ENCODE results near the gene GJA3. TPM values are rescaled to one million over a fixed set of nuclear protein-coding genes. Genes with fewer than 3 reads are reported as not detected.

Gene GJA3
- total and polyA plus RNA-seq, 2 of the 4 experiments (the other 2 are of a cell fraction): 1.5 to 2.7 TPM

- dilution Hi-C loops (cut with HindIII; ENCODE audit: low sequenced_read_pairs, unreplicated experiment): no loop called here
- POLR2A ChIA-PET (ENCODE audit: unreplicated experiment): interaction anchor here (0.5 kb wide), 1 partner anchor 84 kb away, joined by 3 read pairs; no protein-coding TSS in a partner anchor
- CTCF ChIA-PET: no interaction called here
These were observed 10.5 kb upstream of the GJA3 start for GRCh38 chr13:20171364-20171763.

More at GRCh38 chr13:20171364-20171763, 10.5 kb upstream of the GJA3 start:
- no peak overlapping the region for H2BK120ac ChIP-seq (ENCODE audit: low read depth, low read length)
- no peak overlapping the region for H3K27ac ChIP-seq (ENCODE audit: insufficient read depth, low read length)
- H3K18ac ChIP-seq (ENCODE audit: low read depth, low read length): no peak overlapping the region
- no peaks in the 10 kb centered on the region for H3K9me3 ChIP-seq (ENCODE audit: control insufficient read depth, insufficient read depth, low read length)
- no peaks in the 10 kb centered on the region for H3K79me1 ChIP-seq (ENCODE audit: low read depth in 1 of 2, low read length in 2 of 2)
- no peak for ATAC-seq (ENCODE audit: low read depth)
- WGBS, 2 experiments (ENCODE audit: extremely low coverage in 2 of 2, insufficient read length in 1 of 2): no CpG with 5 or more reads among the region's 1 CpG
- peaks cover 8% of the 10 kb centered on the region; the same call in 1 of the 2 replicates for H3K27me3 ChIP-seq (ENCODE audit: control insufficient read depth, insufficient read depth, low read length)
- H3K4me2 ChIP-seq (ENCODE audit: low read depth, low read length): no peak overlapping the region
- no peak overlapping the region for H4K5ac ChIP-seq (ENCODE audit: low read depth, low read length)
- no peak overlapping the region for H2BK15ac ChIP-seq (ENCODE audit: low read depth, low read length)
- H2BK20ac ChIP-seq (ENCODE audit: low read depth, low read length): no peak overlapping the region
- H3K14ac ChIP-seq (replicated peaks; ENCODE audit: low read depth, low read length): no peak overlapping the region
- H4K91ac ChIP-seq (ENCODE audit: insufficient read depth, low read depth, low read length): no peak overlapping the region
- peaks cover 13% of the 10 kb centered on the region; the same call in 1 of the 2 replicates for H3K4me1 ChIP-seq (ENCODE audit: control insufficient read depth, insufficient read depth, low read length)
- no peak overlapping the region for H4K8ac ChIP-seq (ENCODE audit: low read depth in 2 of 2, low read length in 2 of 2)
- H3K9me1 ChIP-seq (ENCODE audit: insufficient read depth, low read length): peaks cover 8% of the 10 kb centered on the region
- H3K36me3 ChIP-seq (ENCODE audit: control insufficient read depth, insufficient read depth, low read length): no peaks in the 10 kb centered on the region
- no peak overlapping the region for H3K4me3 ChIP-seq (ENCODE audit: insufficient read depth, low read depth, low read length)
- H2AFZ ChIP-seq (replicated peaks; ENCODE audit: low read length, poor library complexity): no peak overlapping the region
- H4K20me1 ChIP-seq (ENCODE audit: insufficient read depth, low read length): no peaks in the 10 kb centered on the region
- DNase-seq: no peak
- intact Hi-C loops (cut with micrococcal nuclease): no loop called here
- no peak overlapping the region for H3K4ac ChIP-seq (ENCODE audit: low read depth, low read length)
- no peak overlapping the region for H3K9ac ChIP-seq (ENCODE audit: low read depth, low read length)
- H3K56ac ChIP-seq (ENCODE audit: extremely low read depth, insufficient read depth, low read length): no peak overlapping the region
- BruUV-seq (replicated peaks): no TSS peak
- no peak overlapping the region for H2AK9ac ChIP-seq (replicated peaks; ENCODE audit: low read depth, low read length, poor library complexity)
- TF ChIP-seq MXI1 (IDR thresholded peaks at IDR 0.05; ENCODE audit: borderline replicate concordance, low read depth, low read length) (no peak), BHLHE40 (IDR thresholded peaks at IDR 0.05; ENCODE audit: low read depth, low read length) (no peak), RCOR1 (IDR thresholded peaks at IDR 0.05; ENCODE audit: insufficient replicate concordance, low read length) (no peak), CTCF (conservative IDR thresholded peaks at IDR 0.05; ENCODE audit: low read depth, low read length) (no peak)
- H3K23ac ChIP-seq (ENCODE audit: low read depth, low read length): no peak overlapping the region
- in situ Hi-C loops (cut with MboI; ENCODE audit: low sequenced_read_pairs): loop anchor here (25.0 kb wide), 1 partner anchor 534 kb away; the partner anchor contains the start of gene MPHOSPH8
- no peak overlapping the region for H2BK5ac ChIP-seq (ENCODE audit: low read depth, low read length, poor library complexity, severe bottlenecking)
- no peak overlapping the region for H2AK5ac ChIP-seq (ENCODE audit: low read depth, low read length)
